Fibroblast of skin of scalp (primary cell): ENCODE results near the gene SBNO2.

Experiments used
- DNase-seq: peaks from one replicate; pipeline ENCODE4 v3.0.0-alpha.2; 2013

Gene SBNO2

GRCh38 chr19:1167687-1168571 lies 6.1 kb downstream of the SBNO2 start:
- no peak for DNase-seq

- no peak for DNase-seq
Measured at GRCh38 chr19:1166872-1167573, 7.0 kb downstream of the SBNO2 start.

DNA sequence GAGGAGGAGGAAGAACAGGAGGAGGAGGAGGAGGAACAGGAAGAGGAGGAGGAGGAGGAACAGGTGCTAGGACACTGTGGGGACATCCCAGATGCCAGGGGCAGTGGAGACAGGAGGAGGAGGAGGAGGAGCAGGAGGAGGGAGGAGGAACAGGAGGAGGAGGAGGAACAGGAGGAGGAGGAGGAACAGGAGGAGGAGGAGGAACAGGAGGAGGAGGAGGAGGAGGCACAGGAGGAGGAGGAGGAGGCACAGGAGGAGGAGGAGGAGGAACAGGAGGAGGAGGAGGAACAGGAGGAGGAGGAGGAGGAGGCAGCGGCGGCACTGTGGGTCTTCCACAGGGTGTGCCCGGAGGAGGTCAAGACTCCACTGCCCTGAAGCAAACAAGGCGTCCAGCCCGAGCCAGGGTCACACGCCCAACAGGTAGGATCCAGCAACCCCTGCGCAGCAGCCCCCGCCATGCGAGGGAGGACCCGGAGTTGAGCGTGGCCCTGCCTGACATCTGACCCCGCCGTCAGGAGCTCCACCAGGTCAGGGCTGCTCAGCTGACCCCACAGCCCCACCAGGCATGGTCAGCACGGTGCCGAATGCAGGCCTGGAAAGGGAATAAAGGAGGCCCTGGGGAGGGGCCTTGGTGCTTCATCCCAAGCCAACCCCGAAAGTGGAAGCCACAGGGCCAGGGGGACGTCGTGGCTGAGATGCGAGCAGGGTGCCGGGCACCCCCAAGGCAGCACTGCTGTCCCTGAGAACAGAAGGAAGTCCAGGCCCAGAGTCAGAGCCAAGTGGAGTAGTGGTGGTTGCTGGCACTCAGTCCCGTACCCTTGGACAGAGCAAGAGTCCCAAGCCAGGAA lies 9.2 kb downstream of the SBNO2 start:
- DNase-seq, result no peak

DNA sequence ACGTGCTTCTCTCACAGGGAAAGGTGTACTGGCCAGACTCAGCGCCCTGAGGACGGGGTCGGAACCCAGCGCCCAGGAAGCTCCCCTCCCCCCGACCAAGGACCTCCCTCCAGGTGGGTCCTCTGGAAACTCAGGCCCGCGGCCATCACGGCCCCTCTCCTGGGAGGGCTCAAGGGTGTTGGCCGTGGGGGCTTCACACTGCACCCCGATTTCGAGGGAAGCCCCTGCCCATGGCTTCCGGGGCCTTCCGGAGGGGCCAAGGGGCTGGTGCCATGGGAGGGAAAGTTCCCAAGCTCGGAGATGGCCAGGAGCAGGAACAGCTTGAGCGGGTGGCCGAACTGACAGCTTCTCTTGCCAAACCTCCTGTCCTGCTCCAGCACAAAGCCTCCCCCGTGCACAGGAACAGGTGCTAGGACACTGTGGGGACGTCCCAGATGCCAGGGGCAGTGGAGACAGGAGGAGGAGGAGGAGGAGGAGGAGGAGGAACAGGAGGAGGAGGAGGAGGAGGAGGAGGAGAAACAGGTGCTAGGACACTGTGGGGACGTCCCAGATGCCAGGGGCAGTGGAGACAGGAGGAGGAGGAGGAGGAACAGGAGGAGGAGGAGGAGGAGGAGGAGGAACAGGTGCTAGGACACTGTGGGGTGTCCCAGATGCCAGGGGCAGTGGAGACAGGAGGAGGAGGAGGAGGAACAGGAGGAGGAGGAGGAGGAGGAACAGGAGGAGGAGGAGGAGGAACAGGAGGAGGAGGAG lies 10.0 kb downstream of the SBNO2 start:
- DNase-seq, result no peak

DNA sequence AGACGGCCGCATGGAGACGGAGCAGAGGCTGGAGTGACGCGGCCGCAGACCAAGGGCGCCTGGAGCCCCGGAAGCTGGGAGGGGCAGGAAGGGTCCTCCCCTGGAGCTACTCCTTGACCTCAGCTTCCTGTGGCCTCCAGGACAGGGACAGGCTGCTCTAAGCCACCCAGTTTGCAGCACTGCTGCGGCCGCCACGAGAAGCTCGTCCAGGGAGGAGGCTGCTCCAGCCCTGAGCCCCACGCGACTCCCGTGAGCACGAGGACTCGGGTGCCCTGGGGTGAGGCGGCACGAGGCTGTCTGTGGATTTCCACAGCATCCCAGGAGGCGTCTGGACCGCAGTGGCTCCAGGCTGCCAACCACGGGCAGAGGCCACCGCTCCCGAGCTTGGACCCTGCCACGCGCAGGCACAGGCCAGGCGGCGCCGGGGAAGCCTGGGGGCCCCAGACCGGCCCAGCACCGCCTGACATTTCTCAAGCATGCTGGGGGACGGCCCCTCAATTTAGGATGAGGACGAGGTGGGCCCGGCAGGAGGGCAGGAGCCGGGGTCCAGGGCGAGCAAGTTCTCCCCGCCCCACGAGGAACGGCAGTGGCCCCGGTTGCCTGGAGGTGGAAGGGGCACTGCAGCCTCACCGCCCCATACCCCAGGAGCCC lies 10.7 kb downstream of the SBNO2 start:
- no peak for DNase-seq

DNA sequence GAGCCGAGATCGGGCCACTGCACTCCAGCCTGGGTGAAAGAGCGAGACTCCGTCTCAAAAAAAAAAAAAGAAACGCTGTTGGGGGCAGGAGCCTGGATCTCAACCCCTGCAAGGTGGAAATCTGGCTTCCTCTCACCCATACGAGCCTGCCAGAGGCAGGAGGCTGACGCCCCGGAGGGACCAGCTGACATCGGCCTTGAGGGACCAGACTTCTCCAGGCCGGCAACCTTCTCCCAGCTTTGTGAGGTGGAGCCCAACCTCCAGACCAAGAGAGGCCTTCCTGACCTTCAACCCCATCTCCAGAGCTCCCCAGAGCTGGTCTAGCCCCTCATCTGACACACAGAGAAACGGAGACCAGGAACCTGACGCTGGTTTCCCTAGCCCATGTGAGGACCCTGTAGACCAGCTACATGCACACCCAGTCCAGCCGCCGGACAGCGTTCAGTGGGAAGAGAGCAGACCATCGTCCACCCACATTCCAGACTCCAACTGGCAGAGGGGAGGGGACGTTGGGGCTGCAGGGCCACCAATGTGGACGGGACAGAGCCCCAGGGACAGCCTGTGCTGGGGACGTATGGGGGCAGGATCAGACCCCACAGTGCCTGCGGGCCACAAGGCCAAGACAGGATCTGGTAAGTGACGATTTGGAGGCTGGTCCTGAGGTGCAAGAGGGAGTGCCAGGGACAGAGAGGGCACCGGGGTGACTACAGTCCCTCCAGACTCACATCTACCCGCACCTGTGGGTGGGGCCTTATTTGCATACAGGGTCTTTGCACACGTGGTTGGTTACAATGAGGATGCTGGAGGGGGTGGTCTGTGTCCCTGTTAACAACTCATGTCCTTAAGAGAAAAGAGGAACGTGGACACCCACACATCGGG lies 11.4 kb downstream of the SBNO2 start:
- DNase-seq, result no peak

DNA sequence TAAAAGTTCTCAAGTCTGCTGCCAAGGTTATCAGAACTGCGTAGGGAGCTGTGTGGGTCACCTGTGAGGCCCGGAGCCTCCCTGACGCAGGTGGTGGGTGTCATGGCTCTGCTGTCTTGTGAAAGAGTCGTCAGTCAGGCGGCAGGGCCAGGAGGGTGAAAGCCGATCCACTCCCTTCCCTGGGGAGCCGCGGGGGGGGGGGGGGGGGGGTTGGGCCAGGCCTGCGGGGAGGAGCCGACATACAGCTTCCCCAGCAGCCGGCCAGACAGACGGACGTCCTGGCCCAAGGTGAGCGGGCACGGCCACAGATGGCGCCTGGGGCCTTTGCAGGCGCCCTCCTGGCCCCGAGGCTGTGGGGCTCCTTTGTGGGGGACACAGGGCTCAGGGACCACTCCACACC lies 12.4 kb downstream of the SBNO2 start:
- DNase-seq, result no peak

DNA sequence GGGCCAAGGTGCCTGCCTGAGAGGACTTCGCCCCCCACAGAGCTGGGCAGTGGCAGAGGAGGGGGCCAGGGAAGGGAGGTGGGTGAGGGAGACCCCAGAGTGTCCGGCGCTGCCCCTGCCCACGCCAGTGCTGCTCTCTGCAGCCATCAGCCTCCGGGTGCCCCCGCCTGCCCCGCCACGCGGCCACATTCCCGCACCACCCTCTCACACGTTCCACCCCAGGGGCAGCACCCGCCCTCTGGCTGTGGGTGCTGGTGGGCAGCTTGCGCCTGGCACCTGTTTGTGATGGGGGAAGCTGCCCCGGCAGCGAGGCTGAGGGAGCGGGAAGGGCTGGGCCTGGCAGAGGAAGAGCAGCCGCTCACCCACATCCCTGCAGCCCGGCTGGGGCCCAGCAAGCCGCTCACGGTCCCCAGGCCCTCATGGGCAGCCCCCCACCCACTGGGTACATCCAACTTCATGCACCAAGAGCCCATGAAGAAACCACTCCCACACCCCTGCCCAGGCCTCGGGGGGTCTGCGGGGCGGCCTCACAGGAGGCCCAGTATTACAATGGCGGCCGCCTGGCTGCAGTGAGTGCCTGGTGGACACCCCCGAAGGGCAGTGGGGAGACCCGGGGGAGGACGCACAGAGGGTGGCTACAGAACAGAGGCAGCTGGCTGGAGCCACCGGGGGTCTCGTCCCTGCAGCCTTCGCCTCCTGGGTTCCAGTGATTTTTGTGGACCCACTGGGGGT lies 14.0 kb downstream of the SBNO2 start:
- DNase-seq, result no peak

- no peak for DNase-seq
Measured at GRCh38 chr19:1158885-1159448, 15.1 kb downstream of the SBNO2 start.

DNA sequence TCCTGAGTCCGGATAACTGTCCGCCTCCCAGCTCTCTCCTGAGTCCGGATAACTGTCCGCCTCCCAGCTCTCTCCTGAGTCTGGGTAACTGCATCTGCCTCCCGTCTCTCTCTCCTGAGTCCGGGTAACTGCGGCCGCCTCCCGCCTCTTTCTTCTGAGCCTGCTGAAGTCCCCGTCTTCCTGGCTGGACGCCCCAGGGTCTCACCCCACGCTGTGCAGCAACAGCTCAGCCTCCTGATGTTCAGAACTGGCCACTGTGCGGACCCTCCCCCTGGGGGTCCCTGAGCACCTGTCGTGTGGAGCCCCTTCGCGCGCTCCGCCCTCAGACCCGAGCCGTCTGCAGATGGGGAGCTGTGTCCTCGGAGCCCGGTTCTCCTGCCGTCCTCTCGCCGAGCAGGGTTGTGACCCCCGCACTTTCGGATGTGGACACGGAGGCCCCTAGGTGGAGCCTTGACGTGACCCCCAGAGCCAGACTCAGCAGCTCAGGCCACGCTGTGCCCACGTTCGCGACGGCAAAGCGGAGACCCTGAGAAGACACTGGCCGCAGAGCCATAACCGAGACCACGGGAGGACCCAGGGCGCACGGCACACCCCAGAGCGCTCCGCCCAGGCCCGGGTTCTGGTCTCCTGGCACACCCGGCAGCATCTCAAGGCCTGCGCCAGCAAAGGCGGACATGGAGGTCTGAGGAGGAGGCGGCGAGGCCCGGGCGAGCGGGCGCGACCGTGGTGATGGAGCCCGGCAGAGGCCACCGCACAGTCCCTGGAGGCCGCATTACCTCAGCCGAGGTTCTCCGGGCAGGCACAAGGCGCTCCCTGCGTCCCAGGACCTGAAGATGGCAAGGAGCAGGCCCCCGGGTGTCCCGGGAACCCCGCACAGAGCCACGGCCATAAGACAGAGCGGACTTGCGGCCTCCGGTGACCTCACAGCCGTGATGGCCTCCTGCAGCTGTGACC lies 15.9 kb downstream of the SBNO2 start:
- no peak for DNase-seq

GRCh38 chr19:1156830-1157615 lies 17.0 kb downstream of the SBNO2 start:
- DNase-seq, result no peak

DNA sequence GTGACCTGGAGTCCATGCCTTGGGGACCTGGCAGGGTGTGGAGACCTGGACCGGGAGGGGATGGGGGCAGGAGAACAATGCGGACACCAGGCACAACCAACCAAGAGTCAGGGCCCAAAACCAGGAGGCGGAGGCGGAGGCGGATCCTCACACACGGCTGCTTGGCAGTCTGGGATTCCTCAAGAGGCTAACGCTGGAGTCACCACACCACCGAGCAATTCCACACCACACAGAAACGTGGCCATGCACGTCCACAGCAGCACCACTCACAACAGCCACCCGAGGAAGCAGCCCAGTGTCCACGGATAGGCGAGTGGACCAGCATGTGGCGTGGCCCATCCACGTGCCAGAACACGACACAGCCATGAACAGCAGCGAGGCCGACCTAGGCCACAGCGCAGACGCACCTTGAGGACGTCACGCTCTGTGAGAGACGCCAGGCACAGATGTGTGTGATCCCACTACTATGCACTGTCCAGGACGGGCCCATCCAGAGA lies 17.7 kb downstream of the SBNO2 start:
- DNase-seq, result no peak

- no peak for DNase-seq
Measured at GRCh38 chr19:1155352-1156304, 18.4 kb downstream of the SBNO2 start.

- peak; percentile 62 for DNase-seq
Measured at GRCh38 chr19:1154731-1155351, 19.2 kb downstream of the SBNO2 start.

DNA sequence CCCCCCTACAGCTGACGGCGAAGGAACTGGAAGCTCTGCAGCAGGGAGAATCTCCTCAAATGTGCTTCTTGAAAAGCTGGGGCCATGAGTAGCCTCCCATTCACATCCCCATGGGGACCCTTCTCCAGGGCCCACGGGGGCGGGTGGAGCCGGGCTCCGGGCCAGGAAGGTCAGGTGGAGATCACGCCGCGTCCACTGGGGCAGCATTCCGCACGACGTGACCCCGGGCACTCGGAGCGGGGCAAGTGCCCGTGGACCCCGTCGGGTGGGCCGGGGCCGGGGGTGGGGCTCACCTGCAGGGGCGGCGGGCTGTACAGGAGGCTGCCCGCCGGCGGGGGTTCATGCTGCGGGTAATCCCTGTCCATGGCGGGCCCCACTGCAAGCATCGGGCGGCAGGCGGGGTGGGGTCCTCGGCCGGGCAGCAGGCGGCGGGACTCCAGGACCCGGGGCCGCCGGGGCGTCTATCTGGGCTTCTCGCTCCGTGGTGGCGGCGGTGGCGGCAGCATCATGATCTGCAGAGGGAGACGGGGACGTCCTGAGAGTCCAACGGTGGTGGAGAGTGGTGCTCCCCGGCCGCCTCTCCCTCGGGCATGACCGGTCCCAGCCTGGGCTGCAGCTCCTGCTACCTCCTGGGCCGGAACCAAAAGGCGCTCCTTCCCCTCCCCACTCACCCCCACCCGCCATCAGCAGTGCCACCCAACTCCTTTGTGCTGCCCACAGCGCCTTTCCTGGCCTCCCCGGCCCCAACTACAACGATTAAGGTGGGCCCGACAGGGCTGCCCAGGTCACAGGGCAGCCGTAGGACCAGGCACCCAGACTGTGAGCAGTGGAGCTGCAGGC lies 20.0 kb downstream of the SBNO2 start:
- DNase-seq, result no peak
